Activated B cell treated with CpG ODN at 0.5 μM for 24 hours (primary cell): ENCODE measurements around the gene BABAM2. TPM values are rescaled to one million over a fixed set of nuclear protein-coding genes. Genes with fewer than 3 reads are reported as not detected.

Source experiments
- ATAC-seq: fragments of 200-7000 bp; cut with Tn5 transposase; one replicate; pipeline ENCODE4 v1.10.0; 2021; ENCODE audit warnings: low read depth, mild to moderate bottlenecking, moderate library complexity
- CTCF ChIA-PET: fragments of 350-600 bp; sonication (Branson Sonifier 250); formaldehyde crosslinking; loops from one replicate; lab custom pipeline; 2021; ENCODE audit warnings: antibody characterized with exemption; lab: Charles Lee
- POLR2A ChIA-PET: fragments of 350-600 bp; sonication (Branson Sonifier 250); formaldehyde crosslinking; loops from one replicate; lab custom pipeline; 2021; ENCODE audit warnings: antibody characterized with exemption; lab: Charles Lee
- DNase-seq: peaks from one replicate; pipeline ENCODE4 v3.0.0; 2022
- H3K27ac Mint-ChIP-seq: one replicate; pipeline ENCODE4 v1.8.0; 2020; ENCODE audit warnings: mixed read lengths
- H3K27me3 Mint-ChIP-seq: one replicate; pipeline ENCODE4 v1.8.0; 2021; ENCODE audit warnings: mixed read lengths
- H3K36me3 Mint-ChIP-seq: one replicate; pipeline ENCODE4 v1.8.0; 2021; ENCODE audit warnings: low read depth, mixed read lengths
- H3K4me1 Mint-ChIP-seq: one replicate; pipeline ENCODE4 v1.8.0; 2021; ENCODE audit warnings: mixed read lengths
- H3K4me3 Mint-ChIP-seq: one replicate; pipeline ENCODE4 v1.8.0; 2020; ENCODE audit warnings: mild to moderate bottlenecking, mixed read lengths
- H3K9me3 Mint-ChIP-seq: one replicate; pipeline ENCODE4 v1.8.0; 2020; ENCODE audit warnings: mixed read lengths
- intact Hi-C: fragments of 100-400 bp; cut with micrococcal nuclease; formaldehyde crosslinking; loops from one replicate; pipeline ENCODE4 v1.15.1; 2024
- total RNA-seq: library from RNA; stranded (reverse); gene quantifications from 2 replicates; pipeline ENCODE4 v1.2.3, GENCODE V29; 2022
- TF ChIP-seq, protein P1 (sequence below): fragments of 200-600 bp; IDR thresholded peaks from one replicate; pipeline ENCODE4 v1.8.0; 2022; ENCODE audit warnings: antibody characterized with exemption, mild to moderate bottlenecking

Gene BABAM2
- total RNA-seq, 1 donor from 2014 or later: 55.6 TPM

DNA sequence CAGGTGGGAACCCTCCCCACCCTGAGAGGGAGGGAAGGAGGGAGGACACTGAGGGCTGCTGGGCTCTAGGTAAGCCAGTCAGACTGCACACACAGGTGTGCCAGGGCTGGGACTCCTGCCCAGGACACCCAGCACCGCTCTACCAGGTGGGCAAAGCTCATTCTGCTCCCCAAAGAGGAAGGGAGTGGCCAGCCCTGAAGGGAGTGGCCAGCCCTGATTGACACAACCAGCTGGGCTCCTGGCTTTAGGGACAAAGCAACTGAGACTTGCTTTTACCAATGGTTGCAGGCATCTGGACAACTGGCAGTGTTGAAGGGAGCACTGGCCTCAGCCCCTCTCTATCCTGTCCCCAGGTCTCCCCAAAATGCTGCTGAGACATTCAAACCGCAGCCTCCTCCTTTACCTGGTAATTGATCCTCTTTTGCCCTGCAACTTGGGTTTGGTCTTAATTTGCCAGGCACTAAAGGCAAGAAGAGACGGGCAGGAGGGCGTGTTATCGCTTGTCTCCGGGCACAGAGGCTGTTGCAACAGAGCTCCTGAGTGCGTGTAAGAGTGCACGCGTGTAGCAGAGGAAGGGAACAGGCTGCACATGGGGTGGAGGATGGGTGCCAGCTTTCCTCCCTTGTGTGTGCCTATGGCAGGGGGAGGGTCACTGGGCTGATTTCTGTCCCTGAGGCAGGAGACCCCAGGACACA lies 487.6 kb downstream of the BABAM2 start:
- DNase-seq: no peak
- POLR2A ChIA-PET: no interaction called here

DNA sequence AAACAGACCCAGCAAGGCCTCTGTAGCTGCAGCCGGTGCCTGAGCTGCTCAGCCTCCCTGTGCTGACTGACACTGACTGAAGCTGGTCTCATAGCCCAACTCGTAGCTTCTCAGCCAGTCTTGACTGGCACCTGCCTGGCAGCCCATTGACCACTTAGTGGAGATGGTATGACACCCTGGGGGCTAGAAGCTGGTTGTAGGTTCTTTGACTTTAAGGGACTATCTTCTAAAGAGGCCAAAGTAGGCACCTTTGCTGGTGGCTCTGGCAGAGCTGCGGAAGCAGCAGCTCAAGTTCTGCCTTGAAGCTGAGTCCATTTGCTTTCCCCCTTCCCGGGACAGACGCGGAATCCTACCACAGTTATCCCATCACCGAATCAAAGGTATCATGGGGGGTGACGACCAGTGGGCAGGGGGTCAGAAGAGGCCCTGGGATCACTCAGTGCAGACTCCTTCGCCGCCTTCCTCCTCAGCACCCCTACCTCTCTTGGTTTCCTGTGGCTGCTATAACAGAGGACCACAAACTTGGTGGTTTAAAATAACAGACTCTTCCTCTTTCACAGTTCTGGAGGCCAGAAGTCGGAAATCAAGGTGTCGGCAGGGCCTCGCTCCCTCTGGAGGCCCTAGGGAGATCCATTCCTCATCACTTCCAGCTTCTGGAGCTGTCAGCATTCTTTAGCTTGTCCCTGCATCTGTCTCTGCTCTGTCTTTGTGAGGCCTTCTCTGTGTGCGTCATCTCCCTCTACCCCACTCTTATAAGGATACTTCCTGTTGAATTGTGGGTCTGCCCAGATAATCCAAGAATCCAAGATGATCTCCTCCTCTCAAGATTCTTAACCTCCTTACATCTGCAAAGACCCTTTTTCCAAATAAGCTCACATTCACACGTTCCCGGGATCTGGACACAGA lies 488.4 kb downstream of the BABAM2 start:
- Mint-ChIP-seq H3K27me3 (no peaks in the 10 kb centered on the region), H3K36me3 (no peaks in the 10 kb centered on the region), H3K4me1 (peaks cover 8% of the 10 kb centered on the region), H3K9me3 (no peaks in the 10 kb centered on the region), H3K4me3 (no peak overlapping the region), H3K27ac (no peak overlapping the region)
- DNase-seq: no peak
- ATAC-seq: no peak
- intact Hi-C loops: no loop called here
- ChIA-PET CTCF (interaction anchor here (1.3 kb wide), 1 partner anchor 10 kb away, joined by 3 read pairs; no protein-coding TSS in a partner anchor), POLR2A (no interaction called here)
- TF ChIP-seq, protein P1, sequence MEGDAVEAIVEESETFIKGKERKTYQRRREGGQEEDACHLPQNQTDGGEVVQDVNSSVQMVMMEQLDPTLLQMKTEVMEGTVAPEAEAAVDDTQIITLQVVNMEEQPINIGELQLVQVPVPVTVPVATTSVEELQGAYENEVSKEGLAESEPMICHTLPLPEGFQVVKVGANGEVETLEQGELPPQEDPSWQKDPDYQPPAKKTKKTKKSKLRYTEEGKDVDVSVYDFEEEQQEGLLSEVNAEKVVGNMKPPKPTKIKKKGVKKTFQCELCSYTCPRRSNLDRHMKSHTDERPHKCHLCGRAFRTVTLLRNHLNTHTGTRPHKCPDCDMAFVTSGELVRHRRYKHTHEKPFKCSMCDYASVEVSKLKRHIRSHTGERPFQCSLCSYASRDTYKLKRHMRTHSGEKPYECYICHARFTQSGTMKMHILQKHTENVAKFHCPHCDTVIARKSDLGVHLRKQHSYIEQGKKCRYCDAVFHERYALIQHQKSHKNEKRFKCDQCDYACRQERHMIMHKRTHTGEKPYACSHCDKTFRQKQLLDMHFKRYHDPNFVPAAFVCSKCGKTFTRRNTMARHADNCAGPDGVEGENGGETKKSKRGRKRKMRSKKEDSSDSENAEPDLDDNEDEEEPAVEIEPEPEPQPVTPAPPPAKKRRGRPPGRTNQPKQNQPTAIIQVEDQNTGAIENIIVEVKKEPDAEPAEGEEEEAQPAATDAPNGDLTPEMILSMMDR: no peak

More for the DNA sequence above, 487.6 kb downstream of the BABAM2 start:
- Mint-ChIP-seq H3K9me3 (no peaks in the 10 kb centered on the region), H3K27me3 (no peaks in the 10 kb centered on the region), H3K4me1 (peaks cover 8% of the 10 kb centered on the region), H3K27ac (no peak overlapping the region), H3K36me3 (no peaks in the 10 kb centered on the region), H3K4me3 (no peak overlapping the region)
- intact Hi-C loops: no loop called here
- CTCF ChIA-PET: interaction anchor here (1.3 kb wide), 1 partner anchor 11 kb away, joined by 3 read pairs; no protein-coding TSS in a partner anchor
- TF ChIP-seq, protein P1: no peak
- ATAC-seq: no peak

GRCh38 chr2:28380219-28380618 lies 489.7 kb downstream of the BABAM2 start:
- intact Hi-C loops: no loop called here
- POLR2A ChIA-PET: interaction anchor here (0.6 kb wide), 1 partner anchor 571 kb away, joined by 4 read pairs; no protein-coding TSS in a partner anchor
- Mint-ChIP-seq H3K9me3 (no peaks in the 10 kb centered on the region), H3K36me3 (no peaks in the 10 kb centered on the region), H3K27ac (no peak overlapping the region), H3K4me1 (peaks cover 8% of the 10 kb centered on the region), H3K4me3 (no peak overlapping the region), H3K27me3 (no peaks in the 10 kb centered on the region)
- DNase-seq (no peak), ATAC-seq (no peak)
- TF ChIP-seq, protein P1: no peak
- CTCF ChIA-PET: no interaction called here

DNA sequence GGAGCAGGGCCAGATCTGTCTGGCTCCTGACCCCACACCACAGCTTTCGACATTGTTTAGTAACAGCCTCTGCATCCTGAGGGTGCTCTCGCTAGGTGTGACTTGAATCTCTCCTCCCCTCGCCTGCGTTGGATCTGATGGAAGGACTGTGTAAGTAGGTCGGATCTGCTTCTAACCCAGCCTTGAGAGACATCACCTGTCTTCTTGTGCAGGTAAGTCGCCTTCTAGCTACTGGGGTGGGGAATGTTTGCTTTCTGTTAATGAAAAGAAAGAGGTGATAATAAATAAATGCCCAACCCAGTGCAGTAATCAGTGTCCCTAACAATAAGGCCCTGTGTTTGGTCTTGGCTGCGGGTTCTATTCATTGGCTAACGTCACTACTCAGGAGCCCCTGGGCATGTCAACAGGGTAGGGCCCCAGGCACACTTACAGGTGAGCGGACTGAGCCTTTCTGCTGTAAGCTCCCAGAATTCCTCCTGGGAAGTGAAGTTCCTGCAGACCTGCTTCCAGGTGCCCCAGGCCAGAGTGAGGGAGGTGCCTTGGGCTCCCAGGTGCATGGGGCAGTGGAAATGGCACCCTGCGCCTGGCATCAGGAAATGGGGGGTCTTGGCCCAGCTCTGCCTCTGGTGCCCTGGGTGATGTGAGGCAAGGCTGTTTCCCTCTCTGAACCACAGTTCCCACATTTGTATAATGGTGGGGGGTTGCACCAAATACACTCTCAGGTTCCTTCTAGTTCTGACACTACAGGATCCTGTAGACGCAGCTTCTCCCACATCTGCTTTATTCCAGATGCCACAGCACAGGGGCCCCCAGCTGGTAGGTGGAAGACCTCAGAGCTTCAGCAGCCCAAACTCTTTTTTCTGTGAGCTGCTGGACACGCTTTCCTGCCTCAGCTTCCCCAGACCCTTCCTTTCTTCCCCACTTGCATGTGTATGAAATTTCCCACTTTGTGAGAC lies 491.0 kb downstream of the BABAM2 start:
- DNase-seq: no peak
- TF ChIP-seq, protein P1: no peak
- no peak overlapping the region for H3K27ac Mint-ChIP-seq
- no peaks in the 10 kb centered on the region for H3K27me3 Mint-ChIP-seq
- H3K4me3 Mint-ChIP-seq: no peak overlapping the region
- intact Hi-C loops: no loop called here
- no peaks in the 10 kb centered on the region for H3K36me3 Mint-ChIP-seq
- H3K9me3 Mint-ChIP-seq: no peaks in the 10 kb centered on the region
- no peak for ATAC-seq
- peaks cover 8% of the 10 kb centered on the region for H3K4me1 Mint-ChIP-seq
- POLR2A ChIA-PET: no interaction called here
- CTCF ChIA-PET: no interaction called here
